Gastrocnemius medialis (tissue), 4 donors: ENCODE measurements around the gene GATAD1. TPM values are rescaled to one million over a fixed set of nuclear protein-coding genes. Genes with fewer than 3 reads are reported as not detected.

ENCODE experiments used
- ATAC-seq, 2 donors: fragments of 150-250 bp; one replicate each; pipeline ENCODE4 v1.9.1; 2016
- DNase-seq, 2 donors: peaks; one replicate each; pipeline ENCODE4 v3.0.0-alpha.2; 2019
- H3K27ac ChIP-seq, 4 donors: fragments of 200-600 bp; sonication (generic); 1 replicate in 1 of 4; 2 replicates in 3 of 4; pipeline ENCODE4 v1.5.1; 2016 to 2018; ENCODE audit warnings: mild to moderate bottlenecking in 2 of 4, moderate library complexity in 1 of 4
- H3K27me3 ChIP-seq, 3 donors: fragments of 200-600 bp; sonication (generic) in 2 of 3; 1 replicate in 1 of 3; 2 replicates in 2 of 3; pipeline versions ENCODE4 v1.5.1 to v1.6.0; 2016 to 2019; ENCODE audit warnings: mild to moderate bottlenecking in 1 of 3, moderate library complexity in 1 of 3
- H3K36me3 ChIP-seq, 2 donors: fragments of 200-600 bp; sonication (generic) in 1 of 2; one replicate each; pipeline ENCODE4 v1.5.1; 2017 to 2018
- H3K4me1 ChIP-seq, 2 donors: fragments of 200-600 bp; sonication (generic) in 1 of 2; one replicate each; pipeline ENCODE4 v1.5.1; 2016 to 2017; ENCODE audit warnings: mild to moderate bottlenecking in 2 of 2
- H3K4me3 ChIP-seq, 4 donors: fragments of 200-600 bp; sonication (generic) in 3 of 4; 1 replicate in 1 of 4; 2 replicates in 3 of 4; pipeline ENCODE4 v1.5.1; 2016 to 2019; ENCODE audit warnings: mild to moderate bottlenecking in 2 of 4
- H3K9me3 ChIP-seq, 3 donors: fragments of 200-600 bp; sonication (generic) in 2 of 3; 1 replicate in 1 of 3; 2 replicates in 2 of 3; pipeline ENCODE4 v1.5.1; 2016 to 2019
- CTCF ChIP-seq, 5 experiments: fragments of 450-650 bp in 3 of 5; fragments of 200-600 bp in 2 of 5; sonication (generic) in 2 of 5; IDR thresholded peaks in 4 of 5; conservative IDR thresholded peaks in 1 of 5; 1 replicate in 4 of 5; 2 replicates in 1 of 5; pipeline ENCODE4 v1.5.1; 2016 to 2019; ENCODE audit warnings: antibody characterized with exemption in 5 of 5, mild to moderate bottlenecking in 3 of 5, moderate library complexity in 3 of 5
- POLR2A ChIP-seq, 2 donors: fragments of 450-650 bp; IDR thresholded peaks; one replicate each; pipeline ENCODE4 v1.6.1; 2017; ENCODE audit warnings: antibody characterized with exemption in 2 of 2, mild to moderate bottlenecking in 2 of 2, moderate library complexity in 2 of 2
- in situ Hi-C, 4 donors: fragments of 200-750 bp; cut with MboI; loops; one replicate each; pipeline versions ENCODE4 v1.15.0 to v1.8.0; 2017; ENCODE audit warnings: low sequenced_read_pairs in 4 of 4
- intact Hi-C: fragments of 100-400 bp; cut with DNase I; formaldehyde crosslinking; loops from one replicate; pipeline ENCODE4 v1.15.1; 2023; ENCODE audit warnings: low total_unique reads
- total RNA-seq, 4 donors: library from RNA; depleted of rRNA; stranded (reverse); fragments of >200 nt; gene quantifications; one replicate each; pipeline versions ENCODE4 v1.1.0 to v1.2.3, GENCODE V29; 2016

Gene GATAD1
- total RNA-seq, 4 donors from 2014 or later, result 7.3 to 29.8 (median 8.3) TPM

- ATAC-seq, result no peak
- in situ Hi-C loops, result no loop called here
- no peak for DNase-seq
- intact Hi-C loops, result no loop called here
- Histone ChIP-seq H3K4me1 (no peaks in the 10 kb centered on the region), H3K27me3 (no peaks in the 10 kb centered on the region), H3K9me3 (no peaks in the 10 kb centered on the region), H3K27ac (no peak overlapping the region), H3K36me3 (no peaks in the 10 kb centered on the region), H3K4me3 (no peak overlapping the region)
- TF ChIP-seq CTCF (IDR thresholded peaks at IDR 0.05 in 4 of 5, conservative IDR thresholded peaks at IDR 0.05 in 1 of 5) (no peak), POLR2A (IDR thresholded peaks at IDR 0.05) (no peak)
Measured at GRCh38 chr7:92415225-92415624, 32.1 kb upstream of the GATAD1 start.

GRCh38 chr7:92417913-92418312, 29.4 kb upstream of the GATAD1 start:
- intact Hi-C loops (no loop called here), in situ Hi-C loops (no loop called here)
- Histone ChIP-seq H3K4me3 (no peak overlapping the region), H3K4me1 (no peaks in the 10 kb centered on the region), H3K27ac (no peak overlapping the region), H3K9me3 (no peaks in the 10 kb centered on the region), H3K36me3 (no peaks in the 10 kb centered on the region), H3K27me3 (no peaks in the 10 kb centered on the region)
- ATAC-seq, result no peak
- TF ChIP-seq POLR2A (IDR thresholded peaks at IDR 0.05), result no peak
- no peak for TF ChIP-seq CTCF (IDR thresholded peaks at IDR 0.05 in 4 of 5, conservative IDR thresholded peaks at IDR 0.05 in 1 of 5)
- DNase-seq, result no peak

GRCh38 chr7:92421676-92422435, 25.4 kb upstream of the GATAD1 start:
- peaks cover 0 to 5% (median 3%) of the 10 kb centered on the region in 3 donors for H3K27me3 ChIP-seq
- H3K9me3 ChIP-seq, result no peaks in the 10 kb centered on the region
- intact Hi-C loops, result loop anchor here (5.0 to 10.0 kb wide), 2 partner anchors 633 to 1995 kb away; no protein-coding TSS in a partner anchor
- H3K4me3 ChIP-seq, result no peak overlapping the region
- H3K27ac ChIP-seq, result no peak overlapping the region
- H3K36me3 ChIP-seq, result no peaks in the 10 kb centered on the region
- TF ChIP-seq CTCF (IDR thresholded peaks at IDR 0.05 in 4 of 5, conservative IDR thresholded peaks at IDR 0.05 in 1 of 5) (no peak), POLR2A (IDR thresholded peaks at IDR 0.05) (no peak)
- H3K4me1 ChIP-seq, result no peaks in the 10 kb centered on the region
- DNase-seq (no peak), ATAC-seq (no peak)
- in situ Hi-C loops, result no loop called here

GRCh38 chr7:92422926-92423325, 24.4 kb upstream of the GATAD1 start:
- in situ Hi-C loops, result no loop called here
- intact Hi-C loops, result loop anchor here (5.0 to 10.0 kb wide), 2 partner anchors 632 to 1996 kb away; no protein-coding TSS in a partner anchor

More at GRCh38 chr7:92422926-92423325, 24.4 kb upstream of the GATAD1 start:
- H3K4me1 ChIP-seq, result no peaks in the 10 kb centered on the region
- ATAC-seq (no peak), DNase-seq (no peak)
- peaks cover 0 to 5% (median 3%) of the 10 kb centered on the region in 3 donors for H3K27me3 ChIP-seq
- H3K36me3 ChIP-seq, result no peaks in the 10 kb centered on the region
- TF ChIP-seq CTCF (IDR thresholded peaks at IDR 0.05 in 4 of 5, conservative IDR thresholded peaks at IDR 0.05 in 1 of 5), result no peak
- TF ChIP-seq POLR2A (IDR thresholded peaks at IDR 0.05), result no peak
- no peak overlapping the region for H3K4me3 ChIP-seq
- no peak overlapping the region for H3K27ac ChIP-seq
- no peaks in the 10 kb centered on the region for H3K9me3 ChIP-seq
